NCI-H2227 treated with DMSO at 0.1 percent for 48 hours (cell line): ENCODE measurements around the gene PTPRM.

ENCODE experiments used
- DNase-seq: peaks from one replicate; lab custom pipeline; 2025; lab: John Stamatoyannopoulos, UW

PTPRM gene

DNA sequence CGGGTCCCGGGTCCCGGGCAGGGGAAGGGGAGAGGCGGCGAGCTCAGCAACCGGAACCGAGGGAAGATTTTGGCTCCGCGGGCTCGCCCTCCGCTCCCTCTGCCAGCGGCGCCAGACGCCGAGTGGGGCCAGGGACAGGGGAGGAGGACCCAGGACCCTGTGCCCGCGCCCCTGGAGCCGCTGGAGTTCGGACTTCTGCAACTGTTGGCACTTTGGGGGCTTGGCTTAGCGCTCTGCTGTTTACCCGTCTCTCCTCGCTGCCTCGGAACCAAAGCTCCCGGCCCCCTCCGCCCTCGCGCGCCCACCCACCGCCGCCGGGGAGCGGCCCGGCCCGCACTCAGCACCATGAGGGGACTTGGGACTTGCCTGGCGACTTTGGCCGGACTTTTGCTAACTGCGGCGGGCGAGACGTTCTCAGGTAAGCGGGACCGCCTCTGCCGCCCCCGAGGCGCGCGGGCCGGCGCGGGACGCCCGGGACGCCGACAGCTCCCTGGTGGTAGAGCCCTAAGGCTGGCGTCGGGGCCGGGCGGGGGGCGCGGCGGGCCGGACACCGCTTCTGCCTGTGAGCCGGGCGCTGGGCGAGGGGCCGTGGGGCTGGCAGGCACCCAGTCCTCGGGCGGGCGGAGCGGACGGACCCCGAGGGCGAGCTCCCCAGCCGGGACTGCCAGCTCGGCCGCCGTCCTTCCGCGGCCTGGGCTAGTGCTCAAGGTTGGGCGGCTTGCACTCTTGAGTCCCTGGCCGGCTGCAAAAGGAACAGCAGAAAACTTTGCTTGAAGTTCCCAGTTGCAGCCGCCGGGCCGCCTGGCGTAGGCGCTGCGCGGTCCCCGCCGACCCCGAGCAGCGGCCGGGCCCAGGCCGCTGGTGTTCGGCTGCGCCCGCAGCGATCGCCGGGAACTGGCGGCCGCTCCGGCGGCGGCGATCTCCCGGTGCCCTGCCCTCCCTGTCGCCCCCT, 634 bp downstream of the PTPRM start:
- no peak for DNase-seq

GRCh38 chr18:7568426-7568825, 1.3 kb downstream of the PTPRM start:
- no peak for DNase-seq

DNA sequence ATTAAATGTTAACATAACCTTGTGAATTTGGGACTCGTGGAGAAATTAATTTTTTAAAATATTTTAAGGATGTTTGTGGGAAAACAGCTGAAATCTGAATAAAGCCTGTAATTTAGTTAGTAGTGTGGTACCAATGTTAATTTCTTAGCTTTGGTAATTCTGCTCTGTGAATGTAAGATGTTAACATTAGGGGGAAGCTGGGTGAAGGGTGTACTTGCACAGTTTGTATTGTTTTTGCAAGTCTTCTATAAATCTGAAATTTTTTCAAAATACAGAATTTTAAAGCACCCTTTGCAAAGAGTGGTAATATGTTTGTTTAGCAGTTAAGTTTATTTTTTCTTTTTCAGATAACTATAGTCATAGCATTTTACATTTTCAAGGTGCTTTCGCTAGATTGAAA, 4.5 kb downstream of the PTPRM start:
- DNase-seq, result no peak

DNA sequence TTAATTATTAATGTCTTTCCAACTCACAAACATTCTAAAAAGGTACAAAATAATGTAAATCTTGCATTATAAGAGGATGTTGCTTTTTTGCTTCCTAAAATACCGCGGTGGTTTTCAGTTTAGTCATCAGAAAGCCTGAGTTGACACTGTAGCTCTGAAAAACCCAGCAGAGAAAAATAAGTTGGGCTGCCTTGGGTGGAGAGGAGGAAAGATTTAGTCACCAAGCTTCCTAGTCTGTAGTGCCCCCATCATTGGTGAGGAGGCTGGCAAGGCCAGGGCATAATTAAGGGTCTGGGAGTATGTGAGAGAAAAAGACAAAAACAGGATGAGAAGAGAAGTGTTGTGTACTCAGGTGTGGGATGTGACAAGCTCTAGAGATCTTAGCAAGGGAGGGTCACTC, 5.7 kb downstream of the PTPRM start:
- no peak for DNase-seq

DNA sequence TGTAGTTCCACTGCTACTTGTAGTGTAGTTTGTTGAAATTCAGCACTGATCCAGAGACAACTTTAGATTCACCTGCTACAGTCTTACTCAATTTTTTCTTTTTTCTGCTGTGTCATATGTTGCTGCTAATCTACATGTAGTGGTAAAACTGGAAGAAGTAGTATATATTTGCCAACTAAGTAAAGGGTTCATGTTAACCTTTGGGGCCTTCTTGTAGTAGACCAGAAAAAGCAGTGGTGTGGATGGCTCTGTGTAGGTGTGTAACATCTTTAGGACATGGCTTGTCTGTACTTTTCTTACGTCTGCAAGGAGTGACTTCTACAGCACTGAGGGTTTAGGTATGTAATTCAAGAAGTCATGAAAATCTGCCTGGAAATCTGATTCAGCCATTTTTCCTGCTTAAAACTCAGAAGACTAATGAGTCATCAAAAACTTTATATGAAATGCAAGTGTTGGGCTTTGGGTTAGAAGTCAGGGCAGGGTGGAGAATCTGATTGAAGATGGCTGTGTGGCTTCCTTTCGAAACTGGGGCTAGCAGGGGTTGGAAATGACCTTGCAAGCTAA, 8.4 kb downstream of the PTPRM start:
- no peak for DNase-seq

DNA sequence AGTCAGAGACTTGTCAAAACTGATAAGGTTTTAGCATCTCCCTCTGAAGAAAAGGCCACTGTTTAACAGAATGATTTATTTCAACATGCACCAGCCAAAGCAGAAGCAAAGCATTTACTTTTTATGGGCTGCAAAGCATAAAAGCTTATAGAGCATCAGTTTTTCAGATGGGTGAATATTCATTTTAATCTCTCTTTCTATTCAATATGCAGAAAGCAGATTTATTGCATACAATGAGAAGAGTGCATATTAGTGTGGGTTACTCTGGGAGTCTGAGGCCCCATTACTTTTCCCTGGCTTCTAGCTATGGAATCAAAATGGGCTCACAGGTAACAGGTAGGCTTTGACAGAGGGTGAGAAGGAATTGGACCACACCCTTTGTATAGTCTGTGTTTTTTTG, 9.0 kb downstream of the PTPRM start:
- DNase-seq, result no peak

DNA sequence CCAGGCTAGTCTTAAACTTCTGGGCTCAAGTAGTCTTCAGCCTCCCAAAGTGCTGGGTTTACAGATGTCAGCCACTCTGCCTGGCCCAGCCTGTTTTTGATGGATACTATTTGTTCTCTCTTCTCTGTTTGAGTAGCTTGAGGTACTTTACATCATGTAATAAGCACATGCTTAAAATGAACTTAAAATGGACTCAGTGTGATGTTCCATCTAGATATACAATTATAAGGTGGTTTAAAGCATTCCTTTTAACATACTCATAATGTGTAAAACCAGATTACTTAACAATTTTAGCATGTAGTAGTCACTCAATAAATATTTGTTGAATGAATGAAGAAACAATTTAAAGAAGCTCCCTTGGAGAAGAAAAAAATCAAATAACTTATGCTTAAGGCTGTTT, 9.6 kb downstream of the PTPRM start:
- no peak for DNase-seq

- no peak for DNase-seq
Measured at GRCh38 chr18:7577706-7578105, 10.6 kb downstream of the PTPRM start.

DNA sequence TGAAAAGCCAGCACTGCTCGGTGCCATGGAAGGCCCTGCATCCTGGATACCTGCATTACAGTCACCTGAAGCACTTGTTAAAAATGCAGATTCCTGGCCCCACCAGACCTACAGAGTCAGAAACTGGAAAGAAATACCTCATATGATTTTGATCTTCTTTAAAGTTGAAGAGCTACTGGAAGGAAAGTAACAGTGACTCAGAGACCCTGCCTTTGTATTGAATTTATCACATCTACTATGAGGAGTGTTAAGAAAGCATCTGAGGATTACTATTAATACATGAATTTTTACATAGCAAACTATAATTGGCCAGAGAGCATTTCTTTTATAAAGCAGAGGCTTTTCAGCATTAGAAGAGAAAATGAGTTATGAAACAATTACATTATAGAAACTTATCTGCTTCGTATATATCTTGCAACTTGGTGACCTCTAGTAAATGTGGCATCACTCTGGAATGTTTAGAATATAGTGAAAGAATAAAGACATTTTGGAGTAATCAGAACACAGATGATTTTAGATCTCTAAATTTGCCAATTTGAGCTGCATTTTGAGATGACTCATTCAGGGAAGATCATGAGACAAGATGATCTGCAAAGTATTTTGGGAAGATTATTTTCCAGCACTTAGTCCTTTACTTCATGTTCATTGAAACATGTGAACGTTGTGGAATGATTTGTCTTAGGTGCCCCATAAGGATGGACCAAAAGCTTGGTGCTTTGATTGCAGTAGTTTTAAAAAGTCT, 12.2 kb downstream of the PTPRM start:
- no peak for DNase-seq

DNA sequence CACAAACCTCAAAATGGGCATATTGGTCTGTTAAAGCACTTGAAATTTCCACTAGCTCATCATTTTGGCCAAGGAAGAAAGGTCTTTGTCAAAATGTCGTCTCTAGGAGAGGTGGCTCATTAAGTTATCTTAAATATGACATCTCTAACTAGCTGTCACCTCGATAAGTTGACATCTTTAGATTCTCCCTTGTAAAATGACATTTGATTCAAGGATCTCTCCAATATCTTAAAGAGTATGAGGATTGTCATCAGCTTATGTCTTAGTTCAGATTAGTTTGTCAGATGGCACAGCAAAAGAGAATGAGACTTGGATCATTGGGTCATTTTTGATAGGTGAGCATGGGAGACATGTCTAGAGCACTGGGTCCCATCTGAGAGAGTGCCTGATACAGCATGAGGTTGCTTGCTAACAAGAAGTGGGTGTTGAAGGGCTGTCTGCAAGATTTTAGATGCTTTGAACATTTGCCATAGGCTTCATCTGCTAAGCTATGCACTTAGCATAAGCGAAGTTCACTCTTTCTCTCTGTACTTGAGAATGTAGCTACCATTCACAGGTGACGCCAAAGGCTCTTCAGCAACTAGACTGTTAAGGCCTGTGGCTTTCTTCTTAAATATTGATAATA, 12.9 kb downstream of the PTPRM start:
- no peak for DNase-seq

DNA sequence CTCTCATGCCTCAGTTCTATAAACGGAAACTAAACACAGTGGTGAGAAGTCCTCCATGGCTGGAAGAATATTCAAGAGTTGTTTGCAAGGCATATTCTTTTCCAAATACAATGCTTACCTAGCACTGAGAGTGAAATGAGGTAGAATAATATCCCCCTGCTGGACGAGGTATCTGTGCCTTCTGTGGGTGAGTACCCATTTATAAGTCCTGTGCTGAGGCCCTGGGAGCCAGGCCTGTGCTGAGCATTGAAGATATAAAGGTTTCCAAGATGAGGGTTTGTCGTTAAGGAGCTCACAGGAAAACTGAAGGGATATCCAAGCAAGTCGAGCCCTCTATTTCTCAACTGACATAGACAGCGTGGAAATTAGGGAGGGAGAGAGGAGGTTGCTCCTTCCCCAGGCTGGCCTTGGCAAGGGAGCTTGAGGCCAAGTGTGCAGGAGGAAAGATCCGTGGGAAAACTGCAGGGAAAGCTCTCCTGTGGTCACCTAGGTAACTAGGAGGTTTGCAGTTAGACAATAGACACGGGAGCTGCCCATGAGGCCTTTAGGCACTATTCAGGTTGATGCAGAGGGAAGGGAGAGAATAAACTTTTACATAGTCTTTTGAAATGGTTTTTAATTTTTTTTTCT, 17.6 kb downstream of the PTPRM start:
- DNase-seq, result no peak

- no peak for DNase-seq
Measured at GRCh38 chr18:7585276-7585670, 18.2 kb downstream of the PTPRM start.

GRCh38 chr18:7586379-7586778, 19.3 kb downstream of the PTPRM start:
- DNase-seq, result no peak

- DNase-seq, result no peak
Measured at GRCh38 chr18:7590826-7591560, 23.9 kb downstream of the PTPRM start.

DNA sequence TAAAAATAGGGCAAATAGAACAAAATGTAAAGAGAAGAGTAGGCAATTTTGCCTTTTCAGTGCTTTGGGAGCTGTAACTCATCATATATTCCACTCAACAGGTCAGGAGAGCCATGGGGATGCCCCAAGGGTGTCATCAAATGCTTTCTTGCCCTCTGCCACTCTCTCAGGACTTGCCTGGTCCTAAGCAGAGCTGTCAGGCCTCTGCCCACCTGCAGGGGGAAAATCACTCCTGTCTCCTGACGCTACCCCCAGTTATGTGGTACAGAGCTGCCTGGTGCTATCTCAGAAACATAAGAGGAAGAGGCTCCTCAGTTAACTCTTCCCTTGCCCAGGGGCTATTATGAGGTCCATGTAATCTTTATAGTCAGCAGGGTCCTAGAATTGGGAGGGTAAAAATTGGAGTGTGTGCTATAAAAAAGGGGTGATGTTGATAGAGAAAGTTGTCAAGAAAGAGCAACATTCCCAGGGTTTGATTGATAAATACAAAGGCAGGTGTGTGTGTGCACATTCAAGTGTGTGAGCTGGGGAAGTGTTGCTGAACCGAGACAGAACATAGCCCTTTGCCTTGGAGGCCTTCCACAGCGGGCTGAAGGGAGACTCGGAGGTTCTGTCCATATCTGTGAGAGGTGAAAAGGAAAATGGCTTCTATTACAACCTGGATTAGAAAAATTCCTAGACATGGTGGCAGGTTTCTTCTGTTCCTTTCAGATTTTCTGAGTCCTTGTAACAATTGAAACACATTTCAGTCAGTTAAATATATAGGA, 25.4 kb downstream of the PTPRM start:
- no peak for DNase-seq

- DNase-seq, result no peak
Measured at GRCh38 chr18:7593218-7593819, 26.2 kb downstream of the PTPRM start.

- DNase-seq, result no peak
Measured at GRCh38 chr18:7596147-7596546, 29.0 kb downstream of the PTPRM start.

- no peak for DNase-seq
Measured at GRCh38 chr18:7597500-7597899, 30.4 kb downstream of the PTPRM start.

DNA sequence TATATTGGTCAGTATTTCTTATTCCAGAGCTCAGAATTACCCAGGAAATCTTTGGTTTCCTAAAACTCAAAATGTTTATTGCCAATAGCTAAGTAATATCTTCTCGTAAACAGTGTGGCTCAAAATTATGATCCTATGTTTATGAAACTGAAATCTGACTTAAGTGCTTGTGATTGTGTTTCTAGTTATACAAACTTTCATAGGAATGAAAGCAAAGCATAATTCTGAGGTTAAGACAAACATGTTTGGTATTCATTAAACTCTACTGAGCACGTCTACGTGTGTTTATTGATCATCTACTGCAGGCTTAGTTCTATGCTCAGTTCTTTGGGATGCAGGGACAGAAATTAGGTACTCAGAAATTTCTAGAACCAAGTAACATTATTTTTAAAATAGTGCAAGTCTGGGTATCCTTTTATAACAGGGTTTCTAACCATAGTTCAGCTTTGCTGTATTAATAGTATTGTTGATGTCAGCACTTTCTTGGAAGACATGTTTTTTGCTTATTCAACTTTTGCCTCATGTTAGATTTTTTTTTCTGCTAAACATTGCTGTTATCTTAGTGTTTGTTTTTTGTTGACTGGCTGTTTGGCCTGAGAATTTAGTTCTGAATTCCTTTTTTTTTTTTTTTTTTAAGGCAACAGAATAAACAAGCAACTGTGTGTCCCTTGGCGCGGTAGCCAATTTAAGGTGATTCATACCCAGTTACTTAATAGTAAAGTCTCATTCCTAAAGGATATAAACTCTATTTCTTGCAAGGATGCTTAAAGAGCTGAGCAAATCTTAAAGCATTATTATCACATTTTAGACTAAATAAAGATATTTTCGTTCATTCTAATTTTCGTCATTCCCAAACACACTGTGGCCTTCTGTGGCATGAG, 31.3 kb downstream of the PTPRM start:
- no peak for DNase-seq
